ENCODE data around the gene MPG. TPM values are rescaled to one million over a fixed set of nuclear protein-coding genes. Genes with fewer than 3 reads are reported as not detected.

The MPG gene
- total RNA-seq, 1 donor from 2014 or later = 61.1 TPM

DNA sequence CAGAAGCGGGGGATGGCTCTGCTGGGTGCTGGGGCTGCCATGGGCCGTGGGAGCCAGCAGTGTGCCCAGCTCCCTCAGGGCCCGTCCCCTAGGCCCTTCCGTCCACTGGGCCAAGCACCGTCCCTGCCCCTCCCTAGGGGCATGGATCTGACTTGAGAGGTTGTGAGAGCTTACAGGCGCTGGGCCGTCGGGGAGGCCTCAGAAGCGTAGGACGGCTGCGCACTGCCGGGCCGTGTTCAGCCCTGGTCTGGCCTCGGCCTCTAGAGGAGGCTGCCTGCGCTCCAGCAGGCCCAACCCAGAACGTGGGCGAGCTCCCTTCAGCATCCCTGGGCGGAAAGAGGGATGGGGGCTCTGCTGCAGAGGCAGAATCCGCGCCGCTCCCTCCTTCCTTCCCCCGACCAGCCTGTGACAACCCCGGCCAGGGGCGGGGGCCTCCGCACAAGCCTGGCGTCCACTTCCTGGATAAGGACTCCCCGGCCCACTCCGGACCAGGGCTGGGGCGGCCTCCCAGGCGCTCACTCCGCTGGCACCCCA, 685 bp upstream of the MPG start:
- peaks cover 1% of the 10 kb centered on the region for H3K36me3 Mint-ChIP-seq (ENCODE audit: low read depth)

GRCh38 chr16:78444-79150, 572 bp downstream of the MPG start:
- no peak for DNase-seq (ENCODE audit: low spot score)
- peak overlapping the region; percentile 91 for H3K27ac Mint-ChIP-seq (ENCODE audit: unreplicated experiment)
- no peaks in the 10 kb centered on the region for H3K27me3 Mint-ChIP-seq (ENCODE audit: low read depth)
- no peak for TF ChIP-seq CTCF (IDR thresholded peaks at IDR 0.05)
- no peaks in the 10 kb centered on the region for H3K9me3 Mint-ChIP-seq (ENCODE audit: low read depth)
- H3K36me3 Mint-ChIP-seq (ENCODE audit: low read depth) = peaks cover 1% of the 10 kb centered on the region
- H3K4me1 Mint-ChIP-seq (ENCODE audit: low read depth) = peaks cover 63% of the 10 kb centered on the region
- peak overlapping the region; percentile 87 for H3K4me3 Mint-ChIP-seq (ENCODE audit: unreplicated experiment)

More for the DNA sequence above, 685 bp upstream of the MPG start:
- peak overlapping the region; percentile 91 for H3K27ac Mint-ChIP-seq (ENCODE audit: unreplicated experiment)
- no peaks in the 10 kb centered on the region for H3K27me3 Mint-ChIP-seq (ENCODE audit: low read depth)
- H3K4me1 Mint-ChIP-seq (ENCODE audit: low read depth) = peaks cover 63% of the 10 kb centered on the region
- no peak for DNase-seq (ENCODE audit: low spot score)
- H3K4me3 Mint-ChIP-seq (ENCODE audit: unreplicated experiment) = peak overlapping the region; percentile 69
- no peaks in the 10 kb centered on the region for H3K9me3 Mint-ChIP-seq (ENCODE audit: low read depth)
- TF ChIP-seq CTCF (IDR thresholded peaks at IDR 0.05) = no peak

- no peak for DNase-seq (ENCODE audit: low spot score)
- peaks cover 5% of the 10 kb centered on the region for H3K36me3 Mint-ChIP-seq (ENCODE audit: low read depth)
- TF ChIP-seq CTCF (IDR thresholded peaks at IDR 0.05) = no peak
- H3K9me3 Mint-ChIP-seq (ENCODE audit: low read depth) = no peaks in the 10 kb centered on the region
- H3K4me3 Mint-ChIP-seq (ENCODE audit: unreplicated experiment) = peak overlapping the region; percentile 87
- peak overlapping the region; percentile 91 for H3K27ac Mint-ChIP-seq (ENCODE audit: unreplicated experiment)
- H3K4me1 Mint-ChIP-seq (ENCODE audit: low read depth) = peaks cover 63% of the 10 kb centered on the region
- H3K27me3 Mint-ChIP-seq (ENCODE audit: low read depth) = no peaks in the 10 kb centered on the region
Measured at GRCh38 chr16:79151-80054, 1.4 kb downstream of the MPG start.

- no peaks in the 10 kb centered on the region for H3K9me3 Mint-ChIP-seq (ENCODE audit: low read depth)
- no peaks in the 10 kb centered on the region for H3K27me3 Mint-ChIP-seq (ENCODE audit: low read depth)
- H3K4me3 Mint-ChIP-seq (ENCODE audit: unreplicated experiment) = no peak overlapping the region
- TF ChIP-seq CTCF (IDR thresholded peaks at IDR 0.05) = no peak
- DNase-seq (ENCODE audit: low spot score) = no peak
- H3K27ac Mint-ChIP-seq (ENCODE audit: unreplicated experiment) = peak overlapping the region; percentile 98
- H3K4me1 Mint-ChIP-seq (ENCODE audit: low read depth) = peaks cover 48% of the 10 kb centered on the region
- peaks cover 10% of the 10 kb centered on the region for H3K36me3 Mint-ChIP-seq (ENCODE audit: low read depth)
Measured at GRCh38 chr16:83060-83603, 5.1 kb downstream of the MPG start.
